Mucosa of rectum (tissue), 2 donors: ENCODE results near the gene ENTPD8.

Experiments
- H3K27ac ChIP-seq, 2 donors: one replicate each; pipeline ENCODE4 v1.7.0; 2013; ENCODE audit warnings: inconsistent platforms in 2 of 2, low read depth in 2 of 2, low read length in 2 of 2
- H3K27me3 ChIP-seq, 2 donors: one replicate each; pipeline ENCODE4 v1.7.0; 2013; ENCODE audit warnings: low read length in 2 of 2; ENCODE audit not compliant: control insufficient read depth in 2 of 2, insufficient read depth in 2 of 2
- H3K36me3 ChIP-seq, 2 donors: one replicate each; pipeline ENCODE4 v1.7.0; 2013; ENCODE audit warnings: low read length in 2 of 2; ENCODE audit not compliant: control insufficient read depth in 2 of 2, insufficient read depth in 2 of 2
- H3K4me1 ChIP-seq, 2 donors: one replicate each; pipeline ENCODE4 v1.7.0; 2013; ENCODE audit warnings: low read length in 2 of 2, mild to moderate bottlenecking in 1 of 2; ENCODE audit not compliant: control insufficient read depth in 2 of 2, insufficient read depth in 2 of 2
- H3K4me3 ChIP-seq, 2 donors: one replicate each; pipeline ENCODE4 v1.7.0; 2013; ENCODE audit warnings: low read length in 2 of 2
- H3K9ac ChIP-seq, 2 donors: one replicate each; pipeline ENCODE4 v1.7.0; 2013; ENCODE audit warnings: low read length in 2 of 2, low read depth in 1 of 2, mild to moderate bottlenecking in 1 of 2
- H3K9me3 ChIP-seq, 2 donors: one replicate each; pipeline ENCODE4 v1.7.0; 2013; ENCODE audit warnings: low read length in 2 of 2; ENCODE audit not compliant: control insufficient read depth in 2 of 2
- donor health status: healthy.
- donor health status: Normal muscosa, but diverticular disease.

Gene ENTPD8

GRCh38 chr9:137484551-137485315 is 43.6 kb upstream of the ENTPD8 start:
- Histone ChIP-seq H3K4me1 (peaks cover 0 to 5% of the 10 kb centered on the region in 2 donors), H3K36me3 (no peaks in the 10 kb centered on the region), H3K9me3 (no peaks in the 10 kb centered on the region), H3K27me3 (no peaks in the 10 kb centered on the region), H3K4me3 (no peak overlapping the region), H3K27ac (no peak overlapping the region), H3K9ac (no peak overlapping the region)

- no peaks in the 10 kb centered on the region for H3K9me3 ChIP-seq
- no peaks in the 10 kb centered on the region for H3K27me3 ChIP-seq
- no peak overlapping the region for H3K9ac ChIP-seq
- no peak overlapping the region for H3K4me3 ChIP-seq
- H3K4me1 ChIP-seq: no peaks in the 10 kb centered on the region
- no peaks in the 10 kb centered on the region for H3K36me3 ChIP-seq
- no peak overlapping the region for H3K27ac ChIP-seq
Observed at GRCh38 chr9:137482094-137482781, 41.1 kb upstream of the ENTPD8 start.

GRCh38 chr9:137480686-137481683 is 39.8 kb upstream of the ENTPD8 start:
- Histone ChIP-seq H3K9ac (no peak overlapping the region), H3K36me3 (no peaks in the 10 kb centered on the region), H3K27me3 (no peaks in the 10 kb centered on the region), H3K9me3 (no peaks in the 10 kb centered on the region), H3K4me1 (no peaks in the 10 kb centered on the region), H3K27ac (no peak overlapping the region), H3K4me3 (no peak overlapping the region)

GRCh38 chr9:137479892-137480685 is 38.9 kb upstream of the ENTPD8 start:
- Histone ChIP-seq H3K27ac (no peak overlapping the region), H3K27me3 (no peaks in the 10 kb centered on the region), H3K9me3 (no peaks in the 10 kb centered on the region), H3K4me1 (no peaks in the 10 kb centered on the region), H3K9ac (no peak overlapping the region), H3K36me3 (no peaks in the 10 kb centered on the region), H3K4me3 (no peak overlapping the region)

GRCh38 chr9:137478962-137479861 is 38.1 kb upstream of the ENTPD8 start:
- no peak overlapping the region for H3K4me3 ChIP-seq
- no peaks in the 10 kb centered on the region for H3K27me3 ChIP-seq
- no peaks in the 10 kb centered on the region for H3K9me3 ChIP-seq
- no peaks in the 10 kb centered on the region for H3K36me3 ChIP-seq
- H3K27ac ChIP-seq: no peak overlapping the region
- no peak overlapping the region for H3K9ac ChIP-seq
- no peaks in the 10 kb centered on the region for H3K4me1 ChIP-seq

GRCh38 chr9:137478613-137478961 is 37.4 kb upstream of the ENTPD8 start:
- Histone ChIP-seq H3K36me3 (no peaks in the 10 kb centered on the region), H3K27ac (no peak overlapping the region)

GRCh38 chr9:137477778-137478612 is 36.8 kb upstream of the ENTPD8 start:
- H3K27me3 ChIP-seq: no peaks in the 10 kb centered on the region
- no peaks in the 10 kb centered on the region for H3K9me3 ChIP-seq
- H3K4me1 ChIP-seq: no peaks in the 10 kb centered on the region
- H3K4me3 ChIP-seq: no peak overlapping the region
- no peak overlapping the region for H3K9ac ChIP-seq
- no peak overlapping the region for H3K27ac ChIP-seq
- no peaks in the 10 kb centered on the region for H3K36me3 ChIP-seq

More at GRCh38 chr9:137478613-137478961, 37.4 kb upstream of the ENTPD8 start:
- H3K4me1 ChIP-seq: no peaks in the 10 kb centered on the region
- H3K27me3 ChIP-seq: no peaks in the 10 kb centered on the region
- no peak overlapping the region for H3K9ac ChIP-seq
- no peaks in the 10 kb centered on the region for H3K9me3 ChIP-seq
- no peak overlapping the region for H3K4me3 ChIP-seq

- no peak overlapping the region for H3K4me3 ChIP-seq
- no peaks in the 10 kb centered on the region for H3K9me3 ChIP-seq
- H3K27me3 ChIP-seq: no peaks in the 10 kb centered on the region
- no peaks in the 10 kb centered on the region for H3K4me1 ChIP-seq
- H3K27ac ChIP-seq: no peak overlapping the region
- H3K9ac ChIP-seq: no peak overlapping the region
- no peaks in the 10 kb centered on the region for H3K36me3 ChIP-seq
Observed at GRCh38 chr9:137476856-137477255, 35.7 kb upstream of the ENTPD8 start.
